H1 (cell line): ENCODE measurements around the gene CCDC116. TPM values are rescaled to one million over a fixed set of nuclear protein-coding genes. Genes with fewer than 3 reads are reported as not detected.

ENCODE experiments used
- polyA plus RNA-seq, 7 experiments: library from polyadenylated mRNA; depleted of rRNA in 3 of 7; stranded (reverse) in 5 of 7; unstranded in 2 of 7; fragments of >200 nt in 5 of 7; fragments of 200-250 nt in 2 of 7; gene quantifications; 1 replicate in 5 of 7; 2 replicates in 1 of 7; 4 replicates in 1 of 7; pipeline versions ENCODE4 v1.2.1 to v1.2.3, GENCODE V29; 2011 to 2013; ENCODE audit warnings: missing spikeins in 2 of 7, mixed read lengths in 2 of 7
- total RNA-seq: library from RNA; stranded (reverse); fragmentation: NEBNext Ultra II Directional; extraction: Animal tissue kit (Norgen Biotek cat#: 25700); gene quantifications from 2 replicates; pipeline ENCODE4 v1.2.1, GENCODE V29; 2021
- TF ChIP-seq, protein P1 (sequence below): IDR thresholded peaks from 2 replicates; pipeline ENCODE4 v1.6.1; 2012; ENCODE audit warnings: low read length, inconsistent platforms

The CCDC116 gene
- total and polyA plus RNA-seq, 2 of the 8 experiments (the other 6 are each of a cell fraction or from before 2014, with no cell fraction given) = 0.08 TPM; not detected in 1

DNA sequence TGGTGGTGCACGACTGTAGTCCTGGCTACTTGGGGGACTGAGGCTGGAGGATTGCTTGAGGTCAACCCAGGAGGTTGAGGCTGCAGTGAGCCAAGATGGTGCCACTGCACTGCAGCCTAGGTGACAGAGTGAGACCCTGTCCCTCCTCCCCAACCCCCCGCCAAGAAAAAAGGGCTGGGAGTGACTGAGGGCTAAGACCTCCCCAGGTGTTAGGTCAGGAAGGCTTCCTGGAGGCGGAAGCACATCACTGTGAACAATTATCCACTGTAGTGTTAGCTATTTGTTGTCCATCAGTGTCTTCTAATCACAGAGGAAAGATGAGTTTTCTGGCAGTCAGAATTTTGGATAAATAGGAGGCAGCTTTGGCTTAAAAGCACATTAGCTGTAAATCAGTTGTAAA lies 11.5 kb upstream of the CCDC116 start (continued):
- TF ChIP-seq, protein P1, sequence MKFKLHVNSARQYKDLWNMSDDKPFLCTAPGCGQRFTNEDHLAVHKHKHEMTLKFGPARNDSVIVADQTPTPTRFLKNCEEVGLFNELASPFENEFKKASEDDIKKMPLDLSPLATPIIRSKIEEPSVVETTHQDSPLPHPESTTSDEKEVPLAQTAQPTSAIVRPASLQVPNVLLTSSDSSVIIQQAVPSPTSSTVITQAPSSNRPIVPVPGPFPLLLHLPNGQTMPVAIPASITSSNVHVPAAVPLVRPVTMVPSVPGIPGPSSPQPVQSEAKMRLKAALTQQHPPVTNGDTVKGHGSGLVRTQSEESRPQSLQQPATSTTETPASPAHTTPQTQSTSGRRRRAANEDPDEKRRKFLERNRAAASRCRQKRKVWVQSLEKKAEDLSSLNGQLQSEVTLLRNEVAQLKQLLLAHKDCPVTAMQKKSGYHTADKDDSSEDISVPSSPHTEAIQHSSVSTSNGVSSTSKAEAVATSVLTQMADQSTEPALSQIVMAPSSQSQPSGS = no peak
- TF ChIP-seq, all 59 proteins: peak for 0
